ENCODE data around the gene PXYLP1.

DNA sequence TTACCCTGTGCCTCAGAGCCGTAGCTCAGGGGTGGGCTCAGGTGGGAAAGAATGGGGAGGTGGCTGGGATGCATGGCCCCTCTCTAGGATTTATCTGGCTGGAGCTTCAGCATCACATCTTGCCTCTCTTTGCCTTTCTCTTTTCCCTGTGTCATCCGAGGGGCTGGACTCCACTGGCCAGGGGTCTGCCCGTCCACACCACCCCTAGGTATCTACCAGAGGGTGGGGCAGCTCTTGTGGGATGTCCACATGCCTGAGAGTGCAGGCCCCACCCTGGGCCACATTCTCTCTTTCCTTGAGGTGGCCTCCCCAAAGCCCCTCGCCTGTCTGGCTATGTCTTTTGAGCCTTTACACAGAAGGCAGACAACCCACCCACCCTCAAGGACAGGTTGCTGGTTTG, 37.2 kb downstream of the PXYLP1 start:
- TF ChIP-seq, protein P1, sequence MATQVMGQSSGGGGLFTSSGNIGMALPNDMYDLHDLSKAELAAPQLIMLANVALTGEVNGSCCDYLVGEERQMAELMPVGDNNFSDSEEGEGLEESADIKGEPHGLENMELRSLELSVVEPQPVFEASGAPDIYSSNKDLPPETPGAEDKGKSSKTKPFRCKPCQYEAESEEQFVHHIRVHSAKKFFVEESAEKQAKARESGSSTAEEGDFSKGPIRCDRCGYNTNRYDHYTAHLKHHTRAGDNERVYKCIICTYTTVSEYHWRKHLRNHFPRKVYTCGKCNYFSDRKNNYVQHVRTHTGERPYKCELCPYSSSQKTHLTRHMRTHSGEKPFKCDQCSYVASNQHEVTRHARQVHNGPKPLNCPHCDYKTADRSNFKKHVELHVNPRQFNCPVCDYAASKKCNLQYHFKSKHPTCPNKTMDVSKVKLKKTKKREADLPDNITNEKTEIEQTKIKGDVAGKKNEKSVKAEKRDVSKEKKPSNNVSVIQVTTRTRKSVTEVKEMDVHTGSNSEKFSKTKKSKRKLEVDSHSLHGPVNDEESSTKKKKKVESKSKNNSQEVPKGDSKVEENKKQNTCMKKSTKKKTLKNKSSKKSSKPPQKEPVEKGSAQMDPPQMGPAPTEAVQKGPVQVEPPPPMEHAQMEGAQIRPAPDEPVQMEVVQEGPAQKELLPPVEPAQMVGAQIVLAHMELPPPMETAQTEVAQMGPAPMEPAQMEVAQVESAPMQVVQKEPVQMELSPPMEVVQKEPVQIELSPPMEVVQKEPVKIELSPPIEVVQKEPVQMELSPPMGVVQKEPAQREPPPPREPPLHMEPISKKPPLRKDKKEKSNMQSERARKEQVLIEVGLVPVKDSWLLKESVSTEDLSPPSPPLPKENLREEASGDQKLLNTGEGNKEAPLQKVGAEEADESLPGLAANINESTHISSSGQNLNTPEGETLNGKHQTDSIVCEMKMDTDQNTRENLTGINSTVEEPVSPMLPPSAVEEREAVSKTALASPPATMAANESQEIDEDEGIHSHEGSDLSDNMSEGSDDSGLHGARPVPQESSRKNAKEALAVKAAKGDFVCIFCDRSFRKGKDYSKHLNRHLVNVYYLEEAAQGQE (IDR thresholded peaks at IDR 0.05; ENCODE audit: insufficient replicate concordance, low read depth): no peak
- TF ChIP-seq POLR2AphosphoS5 (IDR thresholded peaks at IDR 0.05; ENCODE audit: low read depth): no peak
- TF ChIP-seq, protein P2, sequence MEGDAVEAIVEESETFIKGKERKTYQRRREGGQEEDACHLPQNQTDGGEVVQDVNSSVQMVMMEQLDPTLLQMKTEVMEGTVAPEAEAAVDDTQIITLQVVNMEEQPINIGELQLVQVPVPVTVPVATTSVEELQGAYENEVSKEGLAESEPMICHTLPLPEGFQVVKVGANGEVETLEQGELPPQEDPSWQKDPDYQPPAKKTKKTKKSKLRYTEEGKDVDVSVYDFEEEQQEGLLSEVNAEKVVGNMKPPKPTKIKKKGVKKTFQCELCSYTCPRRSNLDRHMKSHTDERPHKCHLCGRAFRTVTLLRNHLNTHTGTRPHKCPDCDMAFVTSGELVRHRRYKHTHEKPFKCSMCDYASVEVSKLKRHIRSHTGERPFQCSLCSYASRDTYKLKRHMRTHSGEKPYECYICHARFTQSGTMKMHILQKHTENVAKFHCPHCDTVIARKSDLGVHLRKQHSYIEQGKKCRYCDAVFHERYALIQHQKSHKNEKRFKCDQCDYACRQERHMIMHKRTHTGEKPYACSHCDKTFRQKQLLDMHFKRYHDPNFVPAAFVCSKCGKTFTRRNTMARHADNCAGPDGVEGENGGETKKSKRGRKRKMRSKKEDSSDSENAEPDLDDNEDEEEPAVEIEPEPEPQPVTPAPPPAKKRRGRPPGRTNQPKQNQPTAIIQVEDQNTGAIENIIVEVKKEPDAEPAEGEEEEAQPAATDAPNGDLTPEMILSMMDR (IDR thresholded peaks at IDR 0.05; ENCODE audit: insufficient read depth, low read length): no peak
- no peak for TF ChIP-seq GABPA (IDR thresholded peaks at IDR 0.05; ENCODE audit: low read depth)
